Thoracic aorta (tissue), 2 donors: ENCODE results near the gene SLC29A2. TPM values are rescaled to one million over a fixed set of nuclear protein-coding genes. Genes with fewer than 3 reads are reported as not detected.

Experiments used
- ATAC-seq: fragments of 150-250 bp; one replicate; pipeline ENCODE4 v1.8.0; 2017; ENCODE audit warnings: low read depth; ENCODE audit not compliant: insufficient number of reproducible peaks, low FRiP score
- DNase-seq: peaks from one replicate; pipeline ENCODE4 v3.0.0-alpha.2; 2020; ENCODE audit warnings: low spot score
- H3K27ac ChIP-seq, 2 donors: fragments of 200-600 bp; sonication (generic); 1 replicate in 1 of 2; 2 replicates in 1 of 2; pipeline ENCODE4 v1.5.1; 2016; ENCODE audit warnings: mild to moderate bottlenecking in 2 of 2, moderate library complexity in 2 of 2
- H3K27me3 ChIP-seq: fragments of 200-600 bp; sonication (generic); replicated peaks from 2 replicates; pipeline ENCODE4 v1.6.0; 2016; ENCODE audit warnings: mild to moderate bottlenecking; ENCODE audit not compliant: insufficient read depth
- H3K36me3 ChIP-seq: fragments of 200-600 bp; sonication (generic); one replicate; pipeline ENCODE4 v1.5.1; 2016
- H3K4me1 ChIP-seq, 2 donors: fragments of 200-600 bp; sonication (generic); 1 replicate in 1 of 2; 2 replicates in 1 of 2; pipeline versions ENCODE4 v1.5.1 to v1.6.0; 2016; ENCODE audit warnings: low read depth in 2 of 2, mild to moderate bottlenecking in 1 of 2; ENCODE audit not compliant: control insufficient read depth in 1 of 2
- H3K4me3 ChIP-seq: fragments of 200-600 bp; sonication (generic); 2 replicates; pipeline ENCODE4 v1.5.1; 2016; ENCODE audit warnings: mild to moderate bottlenecking
- H3K9me3 ChIP-seq: fragments of 200-600 bp; sonication (generic); 2 replicates; pipeline ENCODE4 v1.5.1; 2016
- total RNA-seq, 2 donors: library from RNA; depleted of rRNA; stranded (reverse); fragments of >200 nt; gene quantifications; one replicate each; pipeline versions ENCODE4 v1.1.0 to v1.2.3, GENCODE V29; 2016
- TF ChIP-seq, protein P1 (sequence below): fragments of 200-600 bp; sonication (generic); IDR thresholded peaks from one replicate; pipeline ENCODE4 v1.5.1; 2019; ENCODE audit warnings: antibody characterized with exemption

The SLC29A2 gene
- total RNA-seq, 2 donors from 2014 or later, result 2.5 to 3.0 TPM

DNA sequence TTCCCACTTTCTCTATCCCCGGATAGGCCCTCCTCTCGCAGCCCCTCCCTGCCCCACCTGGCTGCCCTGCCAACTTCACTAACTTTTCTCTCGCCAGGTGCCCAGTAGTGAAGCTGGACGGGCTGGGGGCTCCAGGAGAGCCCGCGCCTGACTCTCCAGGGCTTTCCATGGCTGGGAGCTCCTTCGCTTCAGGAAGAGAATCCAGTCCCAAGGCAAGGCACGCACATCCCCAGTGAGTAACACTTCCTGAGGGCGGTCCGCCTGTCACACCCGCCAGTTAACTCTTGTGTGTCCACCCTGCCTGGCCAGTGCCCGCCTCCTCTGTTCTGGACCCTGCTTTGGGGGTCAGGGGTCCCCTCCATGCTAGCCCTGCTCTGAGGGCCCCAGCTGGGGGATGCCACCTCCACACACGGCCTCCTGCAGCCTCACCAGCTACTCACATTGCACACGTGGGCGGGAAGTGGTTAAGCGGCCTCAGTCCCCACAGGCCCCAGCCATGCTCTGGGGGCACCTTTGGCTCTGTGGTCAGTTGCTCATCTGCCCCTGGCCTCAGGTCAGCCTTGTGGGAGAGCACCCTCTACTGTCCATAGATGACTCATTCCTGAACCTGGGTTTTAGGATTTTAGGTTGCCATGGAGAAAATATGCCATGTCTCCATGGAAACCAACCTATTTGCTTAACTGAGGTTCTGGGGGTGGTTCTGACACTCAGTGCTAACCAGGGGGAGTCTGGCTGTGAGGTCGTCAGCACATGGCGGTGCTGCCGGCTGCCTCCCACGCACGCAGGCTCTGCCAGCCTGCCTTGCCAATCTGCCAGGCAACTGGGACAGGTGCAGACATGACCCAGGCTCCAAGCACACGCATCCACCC lies 35.1 kb downstream of the SLC29A2 start, which contains the start of gene RIN1:
TSS of gene RIN1 (minus strand) at position 201 of the 869 bp plus-strand sequence. CDS start at position 169, 32 bp downstream.
- DNase-seq (no peak), ATAC-seq (peak; percentile 48)
- Histone ChIP-seq H3K4me3 (peak within 1 kb of the TSS; percentile 83), H3K4me1 (peaks cover 13 to 20% of the 10 kb centered on the region in 2 donors), H3K27me3 (no peaks in the 10 kb centered on the region), H3K27ac (peak within 1 kb of the TSS; percentile 10 to 55), H3K9me3 (no peaks in the 10 kb centered on the region), H3K36me3 (peaks cover 25% of the 10 kb centered on the region)
- TF ChIP-seq, protein P1, sequence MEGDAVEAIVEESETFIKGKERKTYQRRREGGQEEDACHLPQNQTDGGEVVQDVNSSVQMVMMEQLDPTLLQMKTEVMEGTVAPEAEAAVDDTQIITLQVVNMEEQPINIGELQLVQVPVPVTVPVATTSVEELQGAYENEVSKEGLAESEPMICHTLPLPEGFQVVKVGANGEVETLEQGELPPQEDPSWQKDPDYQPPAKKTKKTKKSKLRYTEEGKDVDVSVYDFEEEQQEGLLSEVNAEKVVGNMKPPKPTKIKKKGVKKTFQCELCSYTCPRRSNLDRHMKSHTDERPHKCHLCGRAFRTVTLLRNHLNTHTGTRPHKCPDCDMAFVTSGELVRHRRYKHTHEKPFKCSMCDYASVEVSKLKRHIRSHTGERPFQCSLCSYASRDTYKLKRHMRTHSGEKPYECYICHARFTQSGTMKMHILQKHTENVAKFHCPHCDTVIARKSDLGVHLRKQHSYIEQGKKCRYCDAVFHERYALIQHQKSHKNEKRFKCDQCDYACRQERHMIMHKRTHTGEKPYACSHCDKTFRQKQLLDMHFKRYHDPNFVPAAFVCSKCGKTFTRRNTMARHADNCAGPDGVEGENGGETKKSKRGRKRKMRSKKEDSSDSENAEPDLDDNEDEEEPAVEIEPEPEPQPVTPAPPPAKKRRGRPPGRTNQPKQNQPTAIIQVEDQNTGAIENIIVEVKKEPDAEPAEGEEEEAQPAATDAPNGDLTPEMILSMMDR, result no peak

DNA sequence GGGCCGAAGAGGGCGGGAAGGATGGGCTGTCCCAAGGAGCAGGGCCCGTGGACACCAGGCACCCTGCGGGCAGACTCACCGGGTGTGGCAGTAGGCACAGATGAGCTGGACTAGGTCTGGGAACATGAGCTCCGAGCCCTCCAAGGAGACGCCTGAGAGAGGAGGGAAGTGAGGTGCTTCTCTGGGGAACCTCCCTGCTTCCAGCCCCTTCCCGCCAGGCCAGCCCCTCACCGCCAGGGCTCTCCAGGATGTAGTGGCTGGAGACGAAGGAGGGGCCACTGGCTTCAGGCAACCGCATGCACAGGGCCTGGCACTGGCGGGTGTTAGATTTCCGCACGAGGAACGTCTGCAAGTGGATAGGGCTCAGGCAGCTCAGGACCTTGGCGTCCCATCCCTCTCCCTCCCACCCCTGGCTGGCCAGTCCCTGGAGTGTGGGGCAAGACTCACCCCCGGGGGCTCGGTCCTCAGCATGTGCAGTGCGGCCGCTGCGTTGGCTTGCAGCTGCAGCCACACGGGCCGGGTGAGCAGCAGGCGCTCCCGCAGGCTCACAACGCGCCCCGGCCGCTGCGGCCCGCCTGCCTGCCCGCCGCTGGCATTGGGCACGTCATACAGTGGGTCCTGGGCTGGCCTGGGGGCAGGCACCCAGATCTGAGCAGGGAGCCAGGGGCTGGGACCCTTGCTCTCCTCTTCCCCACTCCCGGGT lies 35.9 kb downstream of the SLC29A2 start:
- peak overlapping the region; percentile 10 to 55 for H3K27ac ChIP-seq
- no peaks in the 10 kb centered on the region for H3K27me3 ChIP-seq
- H3K9me3 ChIP-seq, result no peaks in the 10 kb centered on the region
- no peak for DNase-seq
- H3K4me1 ChIP-seq, result peaks cover 13 to 20% of the 10 kb centered on the region in 2 donors
- H3K4me3 ChIP-seq, result peak overlapping the region; percentile 83
- H3K36me3 ChIP-seq, result peaks cover 18% of the 10 kb centered on the region
- no peak for ATAC-seq
- TF ChIP-seq, protein P1, result no peak

DNA sequence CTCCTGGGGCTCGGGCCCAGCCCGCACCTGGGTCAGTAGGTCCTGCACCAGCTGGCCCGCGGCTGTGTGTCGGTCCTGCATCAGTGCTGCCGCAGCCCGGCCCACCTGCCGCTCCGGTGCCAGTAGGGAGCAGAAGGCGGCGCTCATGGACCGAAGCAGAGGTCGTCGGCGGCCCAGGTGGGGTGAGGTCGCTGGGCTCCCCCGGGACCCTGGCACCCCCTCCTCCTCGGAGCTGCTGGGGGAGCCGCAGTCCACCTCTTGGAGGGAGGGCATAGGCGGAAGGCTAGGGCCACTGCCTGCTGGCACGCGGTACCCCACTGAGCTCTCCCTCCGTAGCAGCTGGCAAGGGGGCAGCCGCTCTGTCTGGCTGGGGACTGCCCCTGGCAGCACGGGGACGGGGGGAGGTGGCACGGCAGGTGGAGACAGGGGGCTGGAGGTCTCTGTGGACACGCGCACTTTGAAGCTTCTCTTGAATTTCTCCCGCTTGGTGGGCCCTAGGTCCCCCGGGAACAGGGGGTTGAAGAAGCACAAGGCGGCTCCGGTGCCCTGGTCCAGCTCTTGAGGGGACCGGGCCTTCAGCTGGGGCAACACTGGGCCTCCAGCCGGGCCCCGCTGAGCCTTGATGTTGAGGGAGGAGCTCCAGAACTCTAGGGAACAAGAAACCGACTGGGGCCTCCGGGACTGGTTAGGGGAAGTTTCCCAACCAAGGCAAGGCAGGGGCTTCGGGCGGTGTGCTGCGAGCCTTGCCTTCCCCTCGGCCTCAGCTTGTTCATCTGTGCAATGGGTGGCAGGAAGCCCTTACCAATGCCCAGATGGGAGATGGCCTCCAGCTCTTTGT lies 36.7 kb downstream of the SLC29A2 start:
- Histone ChIP-seq H3K27me3 (no peaks in the 10 kb centered on the region), H3K9me3 (no peaks in the 10 kb centered on the region), H3K36me3 (peaks cover 10% of the 10 kb centered on the region), H3K4me3 (peak overlapping the region; percentile 83), H3K27ac (no peak overlapping the region), H3K4me1 (peaks cover 13 to 20% of the 10 kb centered on the region in 2 donors)
- no peak for ATAC-seq
- TF ChIP-seq, protein P1, result no peak
- no peak for DNase-seq

- Histone ChIP-seq H3K36me3 (peaks cover 8% of the 10 kb centered on the region), H3K9me3 (no peaks in the 10 kb centered on the region), H3K27me3 (no peaks in the 10 kb centered on the region), H3K4me1 (peaks cover 13 to 20% of the 10 kb centered on the region in 2 donors), H3K27ac (no peak overlapping the region), H3K4me3 (no peak overlapping the region)
- ATAC-seq, result no peak
- no peak for DNase-seq
- TF ChIP-seq, protein P1, result no peak
Observed at GRCh38 chr11:66333896-66334604, 37.5 kb downstream of the SLC29A2 start.
